Occipital lobe (tissue), 2 donors: ENCODE measurements around the gene ABCB8. TPM values are rescaled to one million over a fixed set of nuclear protein-coding genes. Genes with fewer than 3 reads are reported as not detected.
A peak's percentile ranks its signal among the peaks of the same experiment; 100 is the strongest.
"Not testable (repeated sequence)": the region's sequence is repeated elsewhere in the genome, so short reads cannot be mapped to it uniquely, and the experiment has no call there.

Source experiments
- DNase-seq: peaks from one replicate; lab custom pipeline; 2025; lab: John Stamatoyannopoulos, UW
- total RNA-seq: library from RNA; depleted of rRNA; stranded (reverse); fragments of >200 nt; gene quantifications from one replicate; pipeline ENCODE4 v1.2.3, GENCODE V29; 2014

The ABCB8 gene
- total RNA-seq, 1 donor from 2014 or later: 24.3 TPM

DNA sequence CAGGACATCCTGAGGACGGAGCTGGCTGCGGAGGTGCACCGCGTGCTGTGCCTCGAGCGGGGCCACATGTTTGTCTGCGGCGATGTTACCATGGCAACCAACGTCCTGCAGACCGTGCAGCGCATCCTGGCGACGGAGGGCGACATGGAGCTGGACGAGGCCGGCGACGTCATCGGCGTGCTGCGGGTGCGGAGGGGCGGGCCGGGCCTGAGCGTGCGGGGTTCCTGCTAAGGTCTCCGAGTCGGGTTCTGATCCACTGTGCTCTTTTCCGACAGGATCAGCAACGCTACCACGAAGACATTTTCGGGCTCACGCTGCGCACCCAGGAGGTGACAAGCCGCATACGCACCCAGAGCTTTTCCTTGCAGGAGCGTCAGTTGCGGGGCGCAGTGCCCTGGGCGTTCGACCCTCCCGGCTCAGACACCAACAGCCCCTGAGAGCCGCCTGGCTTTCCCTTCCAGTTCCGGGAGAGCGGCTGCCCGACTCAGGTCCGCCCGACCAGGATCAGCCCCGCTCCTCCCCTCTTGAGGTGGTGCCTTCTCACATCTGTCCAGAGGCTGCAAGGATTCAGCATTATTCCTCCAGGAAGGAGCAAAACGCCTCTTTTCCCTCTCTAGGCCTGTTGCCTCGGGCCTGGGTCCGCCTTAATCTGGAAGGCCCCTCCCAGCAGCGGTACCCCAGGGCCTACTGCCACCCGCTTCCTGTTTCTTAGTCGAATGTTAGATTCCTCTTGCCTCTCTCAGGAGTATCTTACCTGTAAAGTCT lies 14.3 kb upstream of the ABCB8 start:
- peak; percentile 62 for DNase-seq

DNA sequence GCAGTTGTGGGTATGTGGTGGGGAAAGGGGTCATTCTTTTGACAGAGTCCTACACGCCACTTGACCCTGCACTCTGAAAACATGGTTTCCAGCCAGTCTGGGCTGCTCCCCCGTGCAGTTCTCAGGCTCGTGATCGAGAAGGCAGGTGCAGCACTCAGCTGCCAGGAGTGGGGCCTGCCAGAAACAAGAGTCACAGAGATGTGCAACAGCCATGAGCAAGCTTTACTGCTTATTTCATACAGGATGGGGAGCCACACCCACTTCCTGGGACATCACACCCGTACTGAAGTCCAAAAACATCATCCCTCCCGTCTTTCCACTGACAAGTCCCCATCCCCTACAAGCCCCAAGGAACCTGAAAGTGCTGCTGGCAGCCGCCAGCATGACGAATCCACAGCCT lies 13.3 kb upstream of the ABCB8 start:
- DNase-seq: no peak

DNA sequence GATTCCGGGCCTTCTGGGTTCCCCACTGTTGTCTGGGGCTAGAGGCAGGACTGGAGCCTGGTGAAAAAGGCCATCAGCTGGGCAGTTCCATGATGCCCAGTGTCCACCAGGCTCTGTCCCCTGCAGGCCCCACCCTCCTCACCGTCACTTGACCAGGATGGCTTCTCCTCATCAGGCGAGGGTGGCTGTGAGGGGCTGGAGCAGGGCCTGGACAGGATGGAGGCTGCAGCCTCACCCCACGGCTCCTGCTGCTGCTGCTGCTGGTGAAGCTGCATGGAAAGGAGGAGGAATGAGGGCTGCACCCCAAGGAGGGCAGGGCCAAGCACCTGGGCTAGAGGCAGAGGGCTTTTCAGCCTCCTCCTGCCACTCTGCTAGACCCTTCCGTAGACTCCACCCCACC lies 12.3 kb upstream of the ABCB8 start:
- no peak for DNase-seq

DNA sequence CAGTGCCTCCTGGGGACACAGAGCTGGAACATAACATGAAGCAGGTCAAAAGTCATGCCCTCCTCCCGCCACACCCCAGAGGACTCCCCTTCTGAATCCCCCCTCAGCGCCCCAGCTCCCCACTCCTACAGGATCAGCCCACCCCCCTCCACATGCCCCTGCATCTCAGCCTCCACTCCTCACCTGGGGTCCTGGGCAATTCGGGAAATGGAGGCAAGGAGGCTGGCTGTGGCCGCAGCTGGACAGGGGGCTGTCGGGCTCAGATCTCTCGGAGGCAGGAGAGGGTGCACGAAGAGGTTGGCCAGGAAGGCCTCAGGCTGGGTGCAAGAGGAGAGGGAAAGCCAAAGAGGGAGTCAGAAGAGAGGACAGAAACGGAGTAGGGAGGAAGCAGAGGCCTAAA lies 11.7 kb upstream of the ABCB8 start:
- DNase-seq: no peak

DNA sequence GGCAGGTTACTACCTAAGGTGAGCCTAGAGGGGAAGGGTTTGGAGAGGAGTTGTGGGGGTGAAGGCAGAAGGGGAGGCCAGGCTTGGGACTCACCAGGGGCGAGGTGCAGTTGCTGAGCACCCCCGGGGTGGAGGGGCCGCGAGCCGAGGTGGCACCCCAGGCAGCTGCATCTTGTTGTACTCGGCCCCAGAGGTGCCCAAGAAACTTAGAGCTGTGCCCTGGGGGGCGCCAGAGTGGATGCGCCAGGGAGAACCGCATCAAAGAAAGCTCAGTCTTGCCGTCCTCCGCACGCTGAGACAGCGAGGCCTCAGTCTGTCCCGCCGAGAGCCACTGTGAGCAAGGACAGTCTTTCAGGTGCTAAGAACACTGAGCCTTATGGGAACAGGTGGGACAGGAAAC lies 11.3 kb upstream of the ABCB8 start:
- no peak for DNase-seq

DNA sequence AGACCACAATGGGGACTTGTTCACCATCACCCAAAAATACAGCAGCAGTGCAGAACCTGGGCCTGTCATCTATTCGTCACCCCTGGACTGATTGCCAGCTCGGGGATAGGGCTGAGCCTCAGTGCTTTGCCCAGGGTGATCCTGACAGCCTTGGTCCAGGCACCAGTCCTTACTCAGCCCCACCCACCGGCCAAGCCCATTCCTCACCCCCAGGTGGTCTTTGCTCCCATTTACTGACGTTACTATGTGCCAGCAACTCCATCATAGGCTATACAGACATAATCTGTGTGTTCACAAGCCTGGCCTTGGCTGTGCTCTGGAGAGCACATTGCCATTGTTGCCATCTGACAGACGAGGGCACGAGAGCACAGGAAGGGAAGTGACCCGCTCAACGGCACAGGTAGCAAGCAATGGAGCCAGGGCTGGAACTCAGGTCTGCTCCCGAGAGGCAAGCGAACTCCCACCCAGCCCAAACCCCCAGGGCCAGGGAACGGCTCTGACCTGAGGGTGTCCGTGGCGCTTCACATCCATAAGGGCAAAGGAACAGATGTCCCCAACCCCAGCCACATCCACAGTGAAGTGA lies 10.8 kb upstream of the ABCB8 start:
- no peak for DNase-seq

GRCh38 chr7:151017953-151018420 lies 10.3 kb upstream of the ABCB8 start:
- DNase-seq: peak; percentile 28

DNA sequence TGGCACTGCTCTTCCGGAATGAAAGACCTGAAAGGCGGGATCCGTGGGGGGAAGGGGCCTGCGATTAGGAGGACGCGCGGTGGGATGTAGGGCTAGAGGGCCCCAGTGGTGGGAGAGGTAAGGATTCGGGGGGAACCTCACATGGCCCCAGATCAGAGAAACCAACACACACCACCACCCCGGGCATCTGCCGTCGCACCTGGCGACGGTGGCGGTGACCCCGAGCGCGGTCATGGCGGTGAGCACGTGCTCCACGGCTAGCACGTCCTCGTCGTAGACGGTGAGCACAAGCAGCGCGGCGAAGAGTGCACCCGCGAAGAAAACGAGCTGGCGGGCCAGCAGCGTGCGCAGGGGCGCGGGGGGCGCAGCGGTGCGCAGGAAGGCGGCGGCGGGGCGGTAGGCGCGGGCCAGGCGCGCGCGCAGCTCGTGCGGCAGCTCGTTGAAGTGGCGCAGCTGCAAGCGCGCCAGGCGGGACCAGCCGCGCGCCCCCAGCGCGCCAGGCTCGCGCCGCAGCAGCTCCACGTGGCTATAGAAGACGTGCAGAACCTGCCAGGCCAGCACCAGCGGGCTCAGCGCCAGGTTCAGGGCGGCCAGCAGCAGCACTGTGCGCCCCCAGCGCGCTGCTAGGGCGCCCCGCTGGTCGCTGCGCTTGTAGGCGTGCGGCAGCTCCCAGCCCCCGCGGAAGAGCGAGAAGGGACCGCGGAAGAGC lies 9.7 kb upstream of the ABCB8 start:
- DNase-seq: no peak

- DNase-seq: no peak
Measured at GRCh38 chr7:151019130-151019447, 9.2 kb upstream of the ABCB8 start.

DNA sequence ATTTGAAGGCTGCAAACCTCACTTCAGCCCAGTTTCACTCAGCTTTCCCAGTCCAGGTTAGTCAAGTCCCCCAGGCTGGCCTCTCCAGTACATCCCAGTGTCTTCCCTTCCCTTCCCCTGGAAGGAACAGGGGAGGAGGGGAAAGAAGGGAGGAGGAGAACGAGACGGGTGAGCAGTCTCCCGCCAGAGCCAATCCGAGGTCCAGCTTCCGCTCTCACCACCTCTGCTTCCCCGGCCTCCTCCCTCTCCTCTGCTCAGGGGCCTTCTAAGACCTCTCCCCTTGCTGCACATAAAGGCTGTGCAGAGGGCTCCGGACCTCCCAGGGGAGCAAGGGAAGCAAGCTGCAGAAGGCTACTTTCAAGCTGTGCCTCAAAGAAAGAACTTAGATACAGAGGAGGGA lies 8.0 kb upstream of the ABCB8 start:
- no peak for DNase-seq

DNA sequence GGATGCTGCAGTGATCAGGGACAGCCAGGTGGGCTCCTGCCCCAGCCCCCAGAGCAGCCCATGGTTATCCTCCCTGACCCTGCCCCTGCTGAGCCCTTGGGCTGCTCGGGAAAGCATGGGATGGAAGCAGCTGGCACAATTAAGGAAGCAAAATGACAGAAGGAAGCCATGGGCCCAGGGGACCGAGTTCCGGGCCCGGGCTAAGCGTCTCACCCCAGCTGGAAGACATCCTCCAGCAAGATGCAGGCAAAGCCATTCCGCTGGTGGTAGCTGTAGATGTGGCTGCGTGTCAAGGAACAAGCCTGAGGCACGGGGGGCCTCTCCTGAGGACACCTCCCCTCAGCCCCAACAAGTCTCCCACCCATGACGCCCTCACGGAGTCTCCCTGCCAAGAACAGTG lies 5.0 kb upstream of the ABCB8 start:
- DNase-seq: no peak

DNA sequence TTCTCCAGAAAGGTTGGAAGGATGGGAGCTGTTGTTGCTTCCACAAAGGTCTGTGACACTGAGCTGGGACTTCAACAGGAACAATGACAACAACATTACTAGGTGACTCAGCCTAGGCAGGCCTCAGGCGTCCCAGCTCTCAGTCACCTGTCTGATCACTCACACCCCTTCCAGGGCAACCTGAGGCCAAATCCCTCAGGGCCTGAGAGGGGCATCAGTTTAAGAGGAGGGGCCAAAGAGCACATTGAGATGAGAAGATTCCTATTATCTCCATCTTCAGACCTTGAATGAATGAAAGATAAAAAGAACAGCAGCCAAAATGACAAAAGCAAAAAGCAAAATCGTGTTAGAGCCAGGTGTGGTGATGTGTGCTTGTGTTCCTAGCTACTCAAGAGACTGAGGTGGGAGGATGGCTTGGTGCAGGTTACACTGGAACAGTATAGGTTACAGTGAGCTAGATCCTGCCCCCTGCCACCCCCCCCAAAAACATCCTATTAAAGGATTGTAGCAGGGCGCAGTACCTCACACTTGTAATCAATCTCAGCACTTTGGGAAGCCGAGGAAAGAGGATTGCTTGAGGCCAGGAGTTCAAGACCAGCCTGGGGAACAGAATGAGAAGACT lies 3.7 kb upstream of the ABCB8 start, which contains the start of gene ATG9B:
ATG9B (minus strand) TSS at position 60 of the 622 bp plus-strand sequence. CDS start 71 bp downstream, outside the sequence.
- no peak for DNase-seq

DNA sequence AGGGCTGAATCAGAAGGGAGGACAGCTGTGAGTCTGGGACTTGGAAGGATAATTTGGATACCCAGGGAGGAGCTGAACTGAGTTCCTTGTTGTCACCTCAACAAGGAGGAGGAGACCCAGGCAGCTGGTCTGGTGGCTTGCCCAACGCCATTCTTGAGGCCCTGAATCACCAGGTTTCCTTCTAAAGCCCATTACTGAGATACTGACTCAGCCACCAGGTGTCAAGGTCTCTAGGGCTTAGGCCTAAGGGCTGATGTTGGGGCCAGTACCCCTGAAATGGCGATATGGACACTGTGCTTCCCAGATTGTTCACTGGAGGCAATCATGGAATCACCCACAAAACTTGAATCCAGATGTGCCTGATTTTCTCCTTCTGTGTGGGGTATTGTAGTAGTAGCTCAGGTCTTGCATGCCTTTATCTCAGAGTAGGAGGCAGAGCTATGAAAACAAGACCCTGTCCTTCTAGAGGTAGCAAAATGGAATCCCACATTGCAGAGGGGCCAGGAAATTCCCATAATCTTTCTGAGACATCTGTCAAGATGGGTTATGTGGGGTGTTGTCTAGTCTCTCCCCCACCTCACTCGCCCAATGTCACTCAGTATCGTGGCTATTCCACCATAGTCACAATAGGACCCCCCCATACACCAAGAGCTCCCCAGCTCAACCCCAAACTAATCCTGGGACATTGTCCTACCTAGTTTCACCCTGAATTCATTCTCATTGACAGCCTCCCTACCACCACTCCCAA lies 2.2 kb upstream of the ABCB8 start:
- no peak for DNase-seq

GRCh38 chr7:151026771-151027727 lies 1.2 kb upstream of the ABCB8 start:
- not testable (repeated sequence) for DNase-seq

GRCh38 chr7:151027728-151028130 lies 521 bp upstream of the ABCB8 start:
- DNase-seq: not testable (repeated sequence)

DNA sequence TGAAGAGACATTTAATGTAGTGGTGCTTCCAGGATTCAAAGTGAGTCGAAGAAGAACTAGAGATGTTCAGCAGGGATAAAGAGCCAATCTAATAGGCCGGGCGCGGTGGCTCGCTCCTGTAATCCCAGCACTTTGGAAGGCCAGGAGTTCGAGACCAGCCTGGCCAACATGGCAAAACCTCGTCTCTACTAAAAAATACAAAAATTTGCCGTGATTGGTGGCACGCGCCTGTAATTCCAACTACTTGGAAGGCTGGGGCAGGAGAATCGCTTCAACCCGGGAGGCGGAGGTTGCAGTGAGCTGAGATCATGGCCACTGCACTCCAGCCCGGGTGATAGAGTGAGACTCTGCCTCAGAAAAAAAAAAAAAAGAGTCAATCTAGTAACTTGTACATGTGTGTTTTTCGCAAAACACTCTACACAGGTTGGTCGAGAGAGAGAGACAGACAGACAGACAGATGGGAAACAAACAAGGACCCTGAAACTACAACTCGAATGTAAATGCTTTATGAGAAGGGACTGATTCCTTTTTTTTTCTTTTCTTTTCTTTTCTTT lies 775 bp downstream of the ABCB8 start:
- DNase-seq: no peak

- no peak for DNase-seq
Measured at GRCh38 chr7:151031011-151031410, 2.8 kb downstream of the ABCB8 start.

DNA sequence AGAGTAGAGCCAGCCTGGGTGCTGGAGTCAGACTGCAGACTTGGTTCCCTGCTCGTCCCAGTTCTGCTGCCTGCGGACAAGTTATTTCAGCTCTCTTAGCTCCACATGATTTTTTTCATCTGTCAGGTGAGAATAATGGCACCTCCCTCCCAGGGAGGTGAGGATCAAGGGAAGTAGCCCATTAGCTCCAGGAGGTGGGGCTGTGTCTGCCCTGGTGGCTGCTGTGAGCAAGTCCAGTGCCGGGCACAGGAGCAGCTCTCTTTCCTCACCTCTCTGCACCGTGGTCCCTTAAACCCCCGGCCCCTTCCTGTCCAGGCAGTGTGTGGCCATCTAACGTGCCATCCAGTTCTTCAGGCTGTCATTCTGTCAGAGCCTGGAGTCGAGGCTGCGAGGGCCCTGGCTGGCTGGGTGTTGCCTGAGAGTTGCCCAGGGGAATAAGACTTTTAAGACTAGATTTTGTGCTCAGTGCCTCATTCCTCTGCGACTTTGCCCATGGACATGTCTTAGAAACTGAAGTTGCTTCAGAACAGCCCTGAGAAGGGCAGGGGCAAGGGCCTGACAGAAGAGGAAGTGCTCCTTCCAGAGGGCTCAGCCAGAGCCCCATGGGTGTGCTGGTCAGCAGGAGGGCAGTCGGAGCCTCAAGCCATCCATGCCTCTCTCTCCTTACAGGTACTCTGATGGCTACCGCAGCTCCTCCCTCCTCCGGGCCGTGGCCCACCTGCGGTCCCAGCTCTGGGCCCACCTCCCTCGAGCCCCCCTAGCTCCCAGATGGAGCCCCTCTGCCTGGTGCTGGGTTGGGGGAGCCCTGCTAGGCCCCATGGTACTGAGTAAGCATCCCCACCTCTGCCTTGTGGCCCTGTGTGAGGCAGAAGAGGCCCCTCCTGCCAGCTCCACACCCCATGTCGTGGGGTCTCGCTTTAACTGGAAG lies 5.0 kb downstream of the ABCB8 start:
- DNase-seq: no peak

GRCh38 chr7:151033864-151034249 lies 5.6 kb downstream of the ABCB8 start:
- DNase-seq: no peak
